HepG2 (cell line): Measurements from ENCODE around the gene LCLAT1.

Experiments
- ESRRA ChIP-seq: sonication (generic); formaldehyde crosslinking; IDR thresholded peaks from 2 replicates; pipeline ENCODE4 v1.5.1; 2020; ENCODE audit warnings: mild to moderate bottlenecking, low read depth, missing genetic modification reagents
- FOXP1 ChIP-seq, 2 experiments: fragments of 450-650 bp in 1 of 2; IDR thresholded peaks; 2 replicates each; pipeline ENCODE4 v1.6.1; 2017 to 2018; ENCODE audit warnings: antibody characterized with exemption in 1 of 2
- MYC ChIP-seq: sonication (generic); formaldehyde crosslinking; IDR thresholded peaks from 2 replicates; pipeline ENCODE4 v1.9.0; 2021; ENCODE audit warnings: missing genetic modification reagents, borderline replicate concordance
- SETDB1 ChIP-seq: sonication (generic); formaldehyde crosslinking; IDR thresholded peaks from 2 replicates; pipeline ENCODE4 v1.5.1; 2020; ENCODE audit warnings: missing genetic modification reagents, mild to moderate bottlenecking, borderline replicate concordance
- ZNF121 ChIP-seq: sonication (generic); formaldehyde crosslinking; IDR thresholded peaks from 2 replicates; pipeline ENCODE4 v1.5.0; 2020; ENCODE audit warnings: mild to moderate bottlenecking, missing genetic modification reagents
- ZNF138 ChIP-seq: sonication (generic); formaldehyde crosslinking; IDR thresholded peaks from 2 replicates; pipeline ENCODE4 v1.5.0; 2020; ENCODE audit warnings: mild to moderate bottlenecking, low read depth, missing genetic modification reagents
- ZNF547 ChIP-seq: sonication (generic); formaldehyde crosslinking; IDR thresholded peaks from 2 replicates; pipeline ENCODE4 v1.5.1; 2020; ENCODE audit warnings: mild to moderate bottlenecking, missing genetic modification reagents
- ZNF816 ChIP-seq: sonication (generic); formaldehyde crosslinking; IDR thresholded peaks from 2 replicates; pipeline ENCODE4 v1.8.0; 2022; ENCODE audit warnings: missing genetic modification reagents, mild to moderate bottlenecking, borderline replicate concordance

GRCh38 chr2:30425326-30425725 is 21.7 kb upstream of the LCLAT1 start:
- TF ChIP-seq ZNF121 (no peak), ZNF138 (CRISPR knock-in tag) (no peak), FOXP1 (IDR thresholded peaks at IDR 0.05) (no peak), FOXP1 (CRISPR knock-in tag; IDR thresholded peaks at IDR 0.05) (no peak), ZNF547 (CRISPR knock-in tag) (no peak), SETDB1 (CRISPR knock-in tag) (no peak), MYC (CRISPR knock-in tag) (no peak), ZNF816 (CRISPR knock-in tag) (no peak), ESRRA (CRISPR knock-in tag) (no peak)
